Suprapubic skin (tissue), 3 donors: Measurements from ENCODE around the gene INPP1.

ENCODE experiments used
- CTCF ChIP-seq, 2 donors: fragments of 200-600 bp in 1 of 2; fragments of 450-650 bp in 1 of 2; sonication (generic) in 1 of 2; IDR thresholded peaks; one replicate each; pipeline ENCODE4 v1.5.1; 2016 to 2019; ENCODE audit warnings: antibody characterized with exemption in 2 of 2, mild to moderate bottlenecking in 1 of 2, moderate library complexity in 1 of 2
- POLR2AphosphoS5 ChIP-seq, 3 donors: sonication (generic); formaldehyde crosslinking; IDR thresholded peaks; one replicate each; pipeline ENCODE4 v1.6.1; 2017; ENCODE audit warnings: antibody characterized with exemption in 3 of 3

GRCh38 chr2:190360965-190361364 is 17.6 kb downstream of the INPP1 start:
- TF ChIP-seq CTCF (IDR thresholded peaks at IDR 0.05) (no peak), POLR2AphosphoS5 (IDR thresholded peaks at IDR 0.05) (no peak)
